ENCODE results near the gene HASPIN.
"Not testable (repeated sequence)": the region's sequence is repeated elsewhere in the genome, so short reads cannot be mapped to it uniquely, and the experiment has no call there.

HASPIN gene

DNA sequence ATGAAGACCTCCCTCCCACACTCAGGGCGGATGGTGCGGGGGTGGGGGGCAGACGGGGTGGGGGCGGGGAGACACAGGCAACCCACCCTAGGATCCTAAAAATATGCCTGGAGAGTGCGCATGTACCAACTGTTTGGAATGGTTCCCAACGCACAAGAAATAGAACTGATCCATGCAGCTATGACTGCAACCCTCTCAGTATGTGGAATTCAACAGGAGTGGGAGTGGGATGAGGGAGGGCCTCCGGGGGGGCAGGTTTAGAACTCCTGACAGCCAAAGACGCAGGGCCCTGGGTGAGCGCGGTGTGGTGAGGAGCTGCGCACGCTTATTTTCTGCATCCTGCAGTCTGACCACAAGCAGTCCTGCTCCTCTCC lies 26.6 kb upstream of the HASPIN start:
- no peak for DNase-seq

DNA sequence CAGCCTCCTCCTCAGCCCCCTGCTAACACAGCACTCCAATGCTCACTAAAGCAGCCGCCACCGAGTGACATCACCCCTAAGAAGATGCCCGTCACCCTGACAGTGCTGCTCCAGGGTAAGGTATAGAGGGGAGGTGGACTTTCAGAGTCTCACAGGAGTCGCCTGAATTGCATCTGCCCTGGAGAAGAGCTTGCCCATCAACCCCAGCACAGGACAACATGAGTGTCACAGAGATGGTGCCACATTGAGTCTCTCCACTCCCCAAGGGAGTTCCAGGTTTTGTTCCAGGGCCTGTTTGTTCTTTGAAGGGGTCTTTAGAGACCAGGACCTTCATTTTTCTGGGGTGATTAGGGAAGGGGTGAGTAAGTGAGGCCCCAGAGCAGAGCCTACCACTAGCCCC lies 25.6 kb upstream of the HASPIN start:
- no peak for DNase-seq

DNA sequence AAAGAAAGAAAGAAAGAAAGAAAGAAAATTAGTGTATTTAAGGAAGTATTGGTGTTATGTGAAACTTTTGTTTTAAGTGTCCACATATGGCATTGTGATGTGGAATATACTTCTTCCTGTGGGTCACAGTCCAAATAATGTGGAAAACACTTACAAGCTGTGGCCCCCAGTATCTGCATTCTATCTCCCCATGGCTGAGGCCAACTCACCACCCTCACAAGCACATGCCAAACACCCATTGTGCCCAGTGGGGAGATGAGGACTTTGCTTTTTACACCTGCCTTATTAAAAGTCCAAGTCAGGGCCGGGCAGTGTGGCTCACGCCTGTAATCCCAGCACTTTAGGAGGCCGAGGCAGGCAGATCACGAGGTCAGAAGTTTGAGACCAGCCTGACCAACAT lies 23.8 kb upstream of the HASPIN start:
- no peak for DNase-seq

DNA sequence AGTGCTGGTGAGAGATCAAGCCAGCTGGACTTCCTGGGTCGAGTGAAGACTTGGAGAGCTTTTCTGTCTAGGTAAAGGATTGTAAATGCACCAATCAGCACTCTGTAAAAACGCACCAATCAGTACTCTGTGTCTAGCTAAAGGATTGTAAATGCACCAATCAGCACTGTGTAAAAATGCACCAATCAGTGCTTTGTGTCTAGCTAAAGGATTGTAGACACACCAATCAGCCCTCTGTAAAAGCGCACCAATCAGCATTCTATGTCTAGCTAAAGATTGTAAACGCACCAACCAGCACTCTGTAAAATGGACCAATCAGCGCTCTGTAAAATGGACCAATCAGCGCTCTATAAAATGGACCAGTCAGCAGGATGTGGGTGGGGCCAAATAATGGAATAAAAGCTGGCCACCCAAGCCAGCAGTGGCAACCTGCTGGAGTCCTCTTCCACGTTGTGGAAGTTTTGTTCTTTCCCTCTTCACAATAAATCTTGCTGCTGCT lies 21.6 kb upstream of the HASPIN start:
- DNase-seq, result not testable (repeated sequence)

DNA sequence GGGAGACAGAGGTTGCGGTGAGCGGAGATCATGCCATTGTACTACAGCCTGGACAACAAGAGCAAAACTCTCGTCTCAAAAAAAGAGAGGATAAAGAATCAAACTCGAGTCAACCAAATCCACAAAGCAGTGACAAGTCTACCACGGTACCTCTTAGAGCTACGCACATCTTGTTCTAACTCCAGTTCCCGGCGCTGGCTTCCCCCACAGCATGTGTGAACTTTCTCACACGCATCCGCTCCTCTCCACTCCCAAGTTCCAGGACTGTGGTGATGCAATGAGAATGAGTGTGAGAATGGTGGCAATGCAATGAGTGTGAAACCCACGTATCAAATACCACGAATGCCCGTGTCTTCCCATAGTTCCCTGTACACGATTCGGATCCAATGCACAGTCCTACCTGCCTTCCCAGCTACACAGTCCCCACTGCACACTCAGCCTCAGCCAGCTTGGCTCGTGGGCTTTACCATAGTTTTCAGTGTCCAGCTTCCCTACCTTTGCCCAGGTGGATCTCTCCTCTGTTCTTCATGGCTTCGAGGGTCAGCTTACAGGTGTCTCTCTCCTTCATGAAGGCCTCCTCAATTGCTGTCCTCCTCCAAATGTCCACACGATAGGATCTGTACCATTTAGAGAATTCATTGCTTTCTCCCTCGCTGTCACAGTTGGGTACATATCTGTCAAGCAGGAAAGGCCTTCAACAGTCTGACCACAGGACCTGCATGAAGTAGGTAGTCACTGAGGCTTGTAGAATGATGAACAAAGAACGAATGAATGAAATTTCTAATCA lies 18.6 kb upstream of the HASPIN start:
- no peak for DNase-seq

DNA sequence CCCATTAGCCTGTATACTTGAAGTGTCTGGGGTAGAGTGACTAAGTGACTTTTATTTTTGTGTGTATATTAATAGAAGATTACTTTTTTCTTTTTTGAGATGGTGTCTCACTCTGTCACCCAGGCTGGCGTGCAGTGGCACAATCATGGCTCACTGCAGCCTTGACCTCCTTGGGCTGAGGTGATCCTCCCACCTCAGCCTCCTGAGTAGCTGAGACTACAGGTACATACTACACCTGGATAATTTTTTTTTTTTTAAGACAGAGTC lies 18.1 kb upstream of the HASPIN start:
- not testable (repeated sequence) for DNase-seq

DNA sequence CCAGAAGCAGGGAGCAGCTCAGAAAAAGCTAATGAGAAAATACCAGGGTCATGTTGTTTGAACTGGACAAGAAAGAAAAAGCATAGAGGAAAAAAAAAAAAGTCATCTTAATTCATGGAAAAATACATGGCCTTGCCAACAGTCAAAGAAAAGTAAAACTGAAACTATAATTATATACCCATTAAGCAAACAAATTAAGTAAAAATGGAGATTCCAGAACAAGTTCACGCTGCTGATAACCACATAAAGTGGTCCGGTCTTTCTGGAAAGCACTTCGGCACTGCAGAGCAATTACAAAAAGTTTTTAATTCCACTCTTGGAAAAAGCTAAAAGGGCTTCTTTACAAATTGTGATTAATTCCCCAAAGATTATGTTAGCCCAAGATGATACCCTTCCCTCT lies 15.3 kb upstream of the HASPIN start:
- DNase-seq, result no peak

DNA sequence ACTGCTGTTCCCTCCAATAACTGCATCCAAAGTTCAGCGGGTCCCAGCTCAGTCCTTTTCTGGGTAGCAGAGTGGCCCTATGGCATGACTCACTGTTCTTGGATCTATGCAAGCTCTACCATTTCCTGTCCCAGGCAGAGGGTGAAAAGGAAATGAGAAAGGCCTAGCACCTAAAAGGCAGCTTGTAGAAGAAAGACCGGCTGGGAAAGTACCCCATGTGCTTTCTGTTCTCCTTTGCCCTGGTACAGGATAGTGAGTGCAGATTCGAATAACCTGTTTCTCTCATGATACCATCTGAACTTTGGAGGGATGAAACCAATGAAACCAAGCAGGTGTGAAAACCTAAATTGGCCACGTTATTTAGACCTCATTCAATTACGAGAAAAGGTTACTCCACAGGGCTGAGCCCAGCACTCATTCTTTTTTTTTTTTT lies 12.7 kb upstream of the HASPIN start:
- DNase-seq, result peak; percentile 72

DNA sequence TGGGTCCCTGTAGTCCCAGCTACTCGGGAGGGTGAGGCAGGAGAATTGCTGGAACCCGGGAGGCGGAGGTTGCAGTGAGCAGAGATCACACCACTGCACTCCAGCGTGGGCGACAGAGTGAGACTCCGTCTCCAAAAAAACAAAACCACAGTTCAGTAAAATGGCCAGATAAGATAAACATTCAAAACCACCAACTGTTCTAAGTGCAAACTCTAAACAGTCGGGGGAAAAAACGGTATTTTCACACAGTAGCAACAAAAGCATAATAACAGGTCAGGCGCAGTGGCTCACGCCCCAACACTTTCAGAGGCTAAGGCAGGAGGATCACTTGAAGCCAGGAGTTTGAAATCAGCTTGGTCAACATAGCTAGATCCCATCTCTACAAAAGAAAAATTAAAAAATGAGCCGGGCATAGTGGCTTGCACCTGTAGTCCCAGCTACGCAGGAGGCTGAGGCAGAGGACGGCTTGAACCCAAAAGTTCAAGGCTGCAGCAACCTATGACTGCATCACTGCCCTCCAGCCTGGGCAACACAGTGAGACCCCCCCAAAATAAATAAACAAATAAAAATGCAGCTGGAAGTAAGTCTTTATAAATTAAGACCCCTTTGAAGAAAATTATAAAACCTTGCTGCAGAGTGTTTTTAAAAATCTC lies 10.8 kb upstream of the HASPIN start:
- peak; percentile 97 for DNase-seq

DNA sequence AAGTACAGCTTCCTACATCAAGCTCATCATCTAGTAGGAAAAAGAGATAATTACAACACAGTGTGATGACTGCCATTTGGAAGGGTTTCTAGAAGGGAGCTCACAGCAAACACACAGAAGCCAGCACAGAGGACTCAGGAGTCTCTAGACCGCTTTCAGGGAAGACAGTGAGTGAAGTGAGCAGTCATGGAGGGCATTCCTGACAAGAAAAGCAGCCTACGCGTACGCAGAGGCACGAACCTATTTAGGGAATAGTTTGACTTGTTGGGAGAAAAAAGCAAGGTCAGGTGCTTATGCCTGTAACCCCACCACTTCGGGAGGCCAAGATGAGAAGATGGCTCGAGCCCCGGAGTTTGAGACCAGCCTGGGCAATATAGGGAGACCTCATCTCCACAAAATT lies 8.4 kb upstream of the HASPIN start:
- no peak for DNase-seq

DNA sequence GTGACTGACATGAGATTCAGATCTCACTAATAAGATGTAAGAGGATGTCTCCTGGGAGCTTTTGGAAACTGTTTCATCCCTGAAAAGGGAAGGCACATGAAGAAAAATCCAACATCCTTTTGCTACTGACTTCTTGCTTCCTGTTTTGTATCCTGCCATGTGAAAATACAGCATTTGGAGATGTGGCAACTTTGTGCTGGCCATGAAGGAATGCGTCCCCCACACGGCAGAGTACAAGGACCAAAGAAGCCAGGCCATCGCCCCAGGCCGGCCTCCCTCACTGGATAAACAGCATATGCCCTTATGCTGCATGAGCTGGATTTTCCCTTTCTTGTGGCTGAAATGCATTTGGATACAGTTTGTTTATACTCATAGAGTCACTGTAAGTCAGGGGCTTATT lies 5.5 kb upstream of the HASPIN start:
- no peak for DNase-seq

DNA sequence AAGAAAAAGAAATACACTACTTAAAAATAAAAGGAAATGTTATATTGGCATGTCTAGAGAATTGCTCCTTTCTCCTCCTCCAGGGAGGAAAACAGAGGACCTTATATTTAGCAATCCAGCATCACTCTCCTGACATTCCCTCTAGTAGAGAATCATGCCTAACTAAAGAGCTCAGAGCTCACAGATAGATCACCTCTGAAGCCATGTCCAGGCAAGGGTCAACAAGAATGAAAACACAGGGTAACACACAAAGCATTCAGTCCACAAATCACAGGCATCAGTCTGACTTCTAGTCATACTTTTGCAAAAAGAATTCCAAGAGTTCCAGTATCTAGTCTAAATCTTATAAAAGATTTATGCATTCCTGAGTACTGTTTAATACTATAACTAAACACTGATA lies 4.4 kb upstream of the HASPIN start:
- DNase-seq, result no peak

DNA sequence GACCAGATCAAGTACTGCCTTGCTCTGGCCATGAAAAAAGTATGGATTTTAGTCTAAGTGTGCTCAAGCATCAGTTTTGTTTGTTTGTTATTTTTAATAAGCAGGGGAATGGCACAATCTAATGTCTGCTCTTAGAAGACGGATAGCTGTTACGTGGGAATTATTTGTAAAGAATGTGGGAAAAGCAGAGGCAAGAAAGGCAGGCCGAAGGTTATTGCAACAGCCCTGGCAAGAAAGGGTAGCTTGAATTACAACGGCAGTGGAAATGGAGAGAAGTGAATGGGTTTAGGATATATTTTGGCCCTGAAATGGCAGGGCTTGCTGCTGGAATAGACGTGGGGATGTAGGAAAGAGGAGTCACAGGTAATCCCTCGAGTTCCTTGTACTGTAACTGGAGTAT lies 987 bp upstream of the HASPIN start:
- DNase-seq, result no peak

DNA sequence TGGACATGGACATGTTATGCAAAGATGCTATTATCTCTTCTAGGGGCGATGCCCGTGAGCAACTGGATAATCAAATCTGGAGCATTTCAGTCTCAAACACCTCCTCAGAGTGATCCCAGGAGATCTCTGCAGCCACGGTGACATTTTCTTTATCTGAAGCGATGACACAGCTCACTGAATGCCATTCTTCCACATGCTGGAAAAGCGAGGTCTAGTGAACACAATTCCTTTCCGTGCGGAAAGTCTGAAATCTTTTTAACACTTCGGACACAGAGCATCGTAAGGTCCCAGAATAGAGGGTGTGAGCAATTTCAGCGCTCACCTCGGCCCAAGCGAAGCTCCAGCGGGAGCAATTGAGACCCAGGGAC lies 531 bp upstream of the HASPIN start:
- peak; percentile 48 for DNase-seq

DNA sequence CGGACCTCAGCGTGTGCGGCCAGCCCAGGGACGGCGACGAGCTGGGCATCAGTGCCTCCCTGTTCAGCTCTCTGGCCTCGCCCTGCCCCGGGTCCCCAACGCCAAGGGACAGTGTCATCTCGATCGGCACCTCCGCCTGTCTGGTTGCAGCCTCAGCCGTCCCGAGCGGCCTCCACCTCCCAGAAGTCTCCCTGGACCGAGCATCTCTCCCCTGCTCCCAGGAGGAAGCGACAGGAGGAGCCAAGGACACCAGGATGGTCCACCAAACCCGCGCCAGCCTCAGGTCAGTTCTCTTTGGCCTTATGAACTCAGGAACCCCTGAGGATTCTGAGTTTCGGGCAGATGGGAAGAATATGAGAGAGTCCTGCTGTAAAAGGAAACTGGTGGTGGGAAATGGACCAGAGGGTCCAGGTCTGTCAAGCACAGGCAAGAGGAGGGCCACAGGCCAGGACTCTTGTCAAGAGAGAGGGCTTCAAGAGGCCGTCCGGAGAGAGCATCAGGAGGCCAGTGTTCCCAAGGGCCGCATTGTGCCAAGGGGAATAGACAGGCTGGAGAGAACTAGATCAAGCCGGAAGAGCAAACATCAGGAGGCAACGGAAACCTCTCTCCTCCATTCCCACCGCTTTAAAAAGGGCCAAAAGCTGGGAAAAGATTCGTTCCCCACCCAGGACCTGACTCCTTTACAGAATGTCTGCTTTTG lies 825 bp downstream of the HASPIN start:
- DNase-seq, result no peak

DNA sequence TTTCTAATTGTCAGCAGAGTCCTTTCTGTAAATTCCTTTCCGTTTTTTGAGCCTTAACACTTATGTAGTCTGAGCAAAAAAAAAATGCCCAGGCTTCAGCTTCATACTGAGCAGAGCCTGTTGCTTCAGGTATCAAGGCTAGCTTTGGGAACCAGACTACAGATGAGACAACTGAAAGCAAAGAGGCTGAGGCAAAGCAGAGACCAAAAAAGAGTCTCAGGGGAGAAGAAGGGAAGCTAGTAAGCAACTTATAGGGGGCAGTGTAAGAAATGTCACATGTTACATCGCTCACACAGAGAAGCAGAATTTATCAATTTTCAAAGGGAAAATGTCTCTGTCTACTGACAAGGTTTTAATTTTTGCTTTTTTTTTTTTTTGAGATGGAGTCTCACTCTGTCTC lies 3.3 kb downstream of the HASPIN start:
- DNase-seq, result no peak

DNA sequence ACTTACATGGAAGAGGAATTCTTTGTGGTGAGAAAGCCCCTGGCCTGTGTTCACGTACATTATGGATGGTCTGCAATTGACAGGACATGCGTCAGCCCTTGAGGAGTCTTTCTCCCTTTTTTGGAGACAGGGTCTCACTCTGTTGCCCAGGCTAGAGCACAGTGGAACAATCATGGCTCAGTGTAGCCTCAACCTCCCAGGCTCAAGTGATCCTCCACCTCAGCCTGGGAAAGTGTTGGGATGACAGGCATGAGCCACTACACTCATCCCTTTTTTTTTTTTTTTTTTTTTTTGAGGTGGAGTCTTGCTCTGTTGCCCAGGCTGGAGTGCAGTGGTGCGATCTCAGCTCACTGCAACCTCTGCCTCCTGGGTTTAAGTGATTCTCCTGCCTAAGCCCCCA lies 4.4 kb downstream of the HASPIN start:
- not testable (repeated sequence) for DNase-seq

DNA sequence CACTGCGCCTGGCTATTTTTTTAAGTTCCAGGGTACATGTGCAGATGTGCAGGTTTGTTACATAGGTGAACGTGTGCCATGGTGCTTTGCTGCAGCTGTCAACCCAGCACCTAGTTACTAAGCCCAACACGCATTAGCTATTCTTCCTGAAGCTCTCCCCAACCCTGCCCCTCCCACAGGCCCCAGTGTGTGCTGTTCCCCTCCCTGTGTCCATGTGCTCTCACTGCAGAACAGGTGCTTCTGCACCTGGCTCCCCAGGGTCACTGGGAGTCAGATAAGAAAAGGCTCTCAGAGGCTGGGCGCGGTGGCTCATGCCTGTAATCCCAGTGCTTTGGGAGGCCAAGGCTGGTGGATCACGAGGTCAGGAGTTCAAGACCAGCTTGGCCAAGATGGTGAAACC lies 6.2 kb downstream of the HASPIN start:
- no peak for DNase-seq

DNA sequence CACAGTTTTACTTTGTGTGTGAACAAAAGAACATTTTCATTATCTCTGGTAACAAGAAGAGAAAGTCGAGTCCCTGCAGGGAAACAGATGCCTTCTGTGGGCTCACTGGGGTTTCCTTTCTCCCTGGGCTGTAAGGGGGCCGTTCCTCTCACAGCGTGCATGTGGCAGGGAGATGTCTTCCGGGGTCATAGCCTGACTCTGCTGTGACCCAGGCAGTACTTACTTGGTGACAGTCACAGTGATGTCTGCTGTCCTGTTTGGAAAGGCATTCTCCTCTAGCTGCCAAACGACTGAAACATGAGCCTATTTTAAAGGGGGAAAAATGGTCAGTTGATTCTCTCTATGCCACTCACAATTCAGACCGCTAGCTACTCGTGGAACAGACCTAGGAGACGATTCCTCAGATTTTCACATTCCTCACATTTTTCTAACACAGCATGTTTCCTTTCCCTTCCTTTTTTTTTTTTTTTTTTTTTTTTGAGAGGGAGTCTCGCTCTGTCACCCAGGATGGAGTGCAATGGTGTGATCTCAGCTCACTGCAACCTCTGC lies 7.3 kb downstream of the HASPIN start:
- no peak for DNase-seq

DNA sequence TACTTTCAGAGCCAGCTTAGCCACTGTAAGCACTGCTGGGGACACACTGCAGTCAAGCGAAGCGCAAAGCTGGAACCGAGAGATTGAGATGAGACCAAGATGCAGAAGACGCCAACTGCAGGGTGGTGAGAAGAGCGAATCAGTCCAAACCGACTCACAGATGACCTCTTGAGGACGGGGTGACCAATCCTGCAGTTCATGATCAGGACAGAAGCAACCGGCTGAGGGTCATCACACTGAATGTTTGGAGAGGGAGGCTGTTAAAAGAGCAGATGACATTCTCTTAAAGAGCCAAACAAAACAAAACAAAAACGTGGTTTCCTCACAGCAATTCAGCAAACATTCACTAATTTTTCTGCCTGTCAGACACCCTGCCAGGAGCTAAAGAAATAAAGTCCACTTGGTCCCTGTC lies 8.5 kb downstream of the HASPIN start:
- no peak for DNase-seq

DNA sequence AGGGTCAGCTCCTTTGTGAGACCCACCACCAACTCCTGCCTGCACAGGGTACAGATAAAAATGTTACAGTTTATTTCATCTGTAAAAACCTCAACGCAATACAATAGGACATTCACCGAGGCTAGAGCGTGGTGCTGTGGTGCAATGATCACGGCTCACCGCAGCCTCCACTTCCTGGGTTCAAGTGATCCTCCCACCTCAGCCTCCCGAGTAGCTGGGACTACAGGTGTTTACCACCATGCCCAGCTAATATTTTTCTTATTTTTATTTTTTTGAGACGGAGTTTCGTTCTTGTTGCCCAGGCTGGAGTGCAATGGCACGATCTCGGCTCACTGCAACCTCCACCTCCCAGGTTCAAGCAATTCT lies 11.2 kb downstream of the HASPIN start:
- not testable (repeated sequence) for DNase-seq

DNA sequence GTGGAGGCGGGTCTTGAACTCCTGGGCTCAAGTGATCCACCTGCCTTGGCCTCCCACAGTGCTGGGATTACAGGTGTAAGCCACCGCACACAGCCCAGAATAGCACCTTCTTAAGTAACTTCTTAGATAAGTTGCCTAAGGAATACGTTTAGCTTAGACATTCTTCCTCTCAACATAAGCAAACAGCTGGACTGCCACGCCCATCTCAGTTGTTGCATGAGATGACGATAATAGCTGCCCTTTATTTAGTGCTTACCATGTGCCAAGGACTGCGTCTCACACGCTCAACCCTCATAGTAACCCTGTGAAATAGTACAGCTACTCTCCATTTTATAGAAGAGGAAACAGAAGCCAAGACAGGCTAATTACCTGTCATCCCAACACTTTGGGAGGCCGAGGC lies 11.8 kb downstream of the HASPIN start:
- DNase-seq, result peak; percentile 42

DNA sequence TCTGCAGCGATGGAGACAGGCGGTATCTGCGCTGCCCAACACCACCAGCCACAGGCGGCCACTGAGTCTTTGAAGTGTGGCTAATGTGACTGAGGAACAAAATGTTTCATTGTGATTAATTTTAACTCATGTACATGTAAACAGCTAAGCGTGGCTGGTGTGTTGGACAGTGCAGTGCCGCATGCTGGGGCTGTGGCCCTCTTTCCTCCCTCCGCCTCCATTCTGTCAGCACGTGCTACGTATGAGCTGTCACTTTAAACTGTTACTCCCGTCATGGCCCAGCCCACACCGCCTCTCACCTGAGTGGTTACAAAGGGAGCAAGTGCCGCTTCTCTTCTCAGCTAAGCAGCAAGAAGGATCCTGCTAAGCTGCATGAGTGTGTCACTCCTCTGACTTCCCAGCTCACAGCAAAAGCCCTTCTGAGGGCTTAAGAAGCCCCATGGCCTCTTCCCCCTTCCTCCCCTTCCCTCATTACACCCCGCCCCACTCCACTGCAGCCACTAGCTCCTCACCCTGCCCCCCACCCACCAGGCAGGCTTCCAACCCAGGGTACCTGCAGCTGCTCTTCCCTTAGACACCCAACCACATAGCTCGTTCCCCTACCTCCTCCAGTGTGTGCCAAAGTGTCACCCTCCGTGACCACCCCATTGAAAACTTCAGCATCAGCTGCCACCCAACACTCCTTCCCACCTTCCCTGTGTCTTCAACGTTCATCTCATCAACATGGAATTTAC lies 15.0 kb downstream of the HASPIN start:
- no peak for DNase-seq

Data from hematopoietic multipotent progenitor cell treated with erythropoietin and hydrocortisone succinate and interleukin-3 and kit ligand, for 6 days (in vitro differentiated cells).